Measurements from ENCODE around the gene WEE1.

The WEE1 gene

GRCh38 chr11:9573052-9573774, at the start of gene WEE1 (continued):
- no peak for TF ChIP-seq ZBTB6 (tag by site-specific recombination; IDR thresholded peaks at IDR 0.05)
- no peak for TF ChIP-seq ZNF529 (tag by site-specific recombination; IDR thresholded peaks at IDR 0.05; ENCODE audit: insufficient replicate concordance)
- no peak for TF ChIP-seq ZNF473 (tag by site-specific recombination; IDR thresholded peaks at IDR 0.05)
- TF ChIP-seq ZNF433 (tag by site-specific recombination; IDR thresholded peaks at IDR 0.05; ENCODE audit: low read depth), result no peak
- peak; percentile 93 for TF ChIP-seq SP3 (tag by site-specific recombination; IDR thresholded peaks at IDR 0.05)
- no peak for TF ChIP-seq YY2 (tag by site-specific recombination; IDR thresholded peaks at IDR 0.05)
- 0 out of 2 replicates have a peak, but pooled peaks have one; percentile 16 for TF ChIP-seq ELK4 (IDR thresholded peaks at IDR 0.05; ENCODE audit: borderline replicate concordance, low read depth, low read length)
- TF ChIP-seq ZNF830 (tag by site-specific recombination; IDR thresholded peaks at IDR 0.05; ENCODE audit: low read depth), result no peak
- peak; percentile 87 for TF ChIP-seq KLF7 (tag by site-specific recombination; IDR thresholded peaks at IDR 0.05; ENCODE audit: borderline replicate concordance)
- TF ChIP-seq GLIS1 (tag by site-specific recombination; IDR thresholded peaks at IDR 0.05), result peak; percentile 60; the same call in 1 of the 2 replicates
- TF ChIP-seq MZF1 (tag by site-specific recombination; IDR thresholded peaks at IDR 0.05; ENCODE audit: borderline replicate concordance), result no peak; the same call in 1 of the 2 replicates
- TF ChIP-seq ZSCAN5A (tag by site-specific recombination; IDR thresholded peaks at IDR 0.05), result no peak
- TF ChIP-seq TRIM28 (IDR thresholded peaks at IDR 0.05; ENCODE audit: borderline replicate concordance, low read length), result no peak
- no peak for TF ChIP-seq GLI4 (tag by site-specific recombination; IDR thresholded peaks at IDR 0.05)
- no peak; the same call in 1 of the 2 replicates for TF ChIP-seq OVOL3 (tag by site-specific recombination; IDR thresholded peaks at IDR 0.05)
- TF ChIP-seq ZBTB49 (tag by site-specific recombination; IDR thresholded peaks at IDR 0.05; ENCODE audit: low read depth), result no peak
- peak; percentile 93 for TF ChIP-seq ZEB2 (tag by site-specific recombination; IDR thresholded peaks at IDR 0.05)
- no peak for TF ChIP-seq ZNF37A (tag by site-specific recombination; IDR thresholded peaks at IDR 0.05)
- TF ChIP-seq ZNF518A (tag by site-specific recombination; conservative IDR thresholded peaks at IDR 0.05; ENCODE audit: low read depth), result no peak
- TF ChIP-seq ZBTB17 (tag by site-specific recombination; IDR thresholded peaks at IDR 0.05), result peak; percentile 51
- TF ChIP-seq ZNF292 (tag by site-specific recombination; IDR thresholded peaks at IDR 0.05; ENCODE audit: borderline replicate concordance, low read depth), result no peak
- TF ChIP-seq ZBTB1 (tag by site-specific recombination; IDR thresholded peaks at IDR 0.05), result no peak
- no peak for TF ChIP-seq ZNF677 (tag by site-specific recombination; IDR thresholded peaks at IDR 0.05)
- TF ChIP-seq ZNF558 (tag by site-specific recombination; IDR thresholded peaks at IDR 0.05), result no peak
- TF ChIP-seq ZNF184 (tag by site-specific recombination; IDR thresholded peaks at IDR 0.05), result no peak
- no peak for TF ChIP-seq ZNF391 (tag by site-specific recombination; IDR thresholded peaks at IDR 0.05; ENCODE audit: borderline replicate concordance, low read depth)
- TF ChIP-seq PRDM1 (tag by site-specific recombination; IDR thresholded peaks at IDR 0.05), result no peak
- TF ChIP-seq ZNF549 (tag by site-specific recombination; IDR thresholded peaks at IDR 0.05), result no peak
- no peak for TF ChIP-seq ZNF664 (tag by site-specific recombination; IDR thresholded peaks at IDR 0.05)

Data from HEK293 (cell line).